Measurements from ENCODE around the gene SHROOM3. TPM values are rescaled to one million over a fixed set of nuclear protein-coding genes. Genes with fewer than 3 reads are reported as not detected.

Gene SHROOM3
- total and polyA plus RNA-seq, 2 of the 13 experiments (the other 11 are each of a cell fraction or from before 2014, with no cell fraction given): 0.01 TPM; not detected in 1

- TF ChIP-seq ZBTB40 (IDR thresholded peaks at IDR 0.05) (no peak), ZBTB40 (CRISPR knock-in tag; IDR thresholded peaks at IDR 0.05) (no peak), KMT2A (CRISPR knock-in tag; IDR thresholded peaks at IDR 0.05) (no peak), NCOA2 (CRISPR knock-in tag; IDR thresholded peaks at IDR 0.05) (no peak), NPAS2 (CRISPR knock-in tag; IDR thresholded peaks at IDR 0.05; ENCODE audit: borderline replicate concordance) (no peak), TERF1 (CRISPR knock-in tag; IDR thresholded peaks at IDR 0.05) (no peak), NFYC (CRISPR knock-in tag; IDR thresholded peaks at IDR 0.05) (no peak), RORA (CRISPR knock-in tag; IDR thresholded peaks at IDR 0.05) (no peak)
These were observed 262.2 kb downstream of the SHROOM3 start (continued) for GRCh38 chr4:76697129-76697803.

Data from HepG2 (cell line).